ENCODE data around the gene FADS1. TPM values are rescaled to one million over a fixed set of nuclear protein-coding genes. Genes with fewer than 3 reads are reported as not detected.

Gene FADS1
- total RNA-seq, 1 experiment from 2014 or later, result 186 TPM

GRCh38 chr11:61800331-61801281 lies 16.2 kb downstream of the FADS1 start:
- in situ Hi-C loops (cut with HindIII; ENCODE audit: low pct_unique_long_range_greater_than_20kb, low sequenced_read_pairs), result no loop called here
- Histone ChIP-seq H3K9me3 (ENCODE audit: control insufficient read depth, insufficient read depth, low read depth, low read length) (no peaks in the 10 kb centered on the region), H3K27me3 (ENCODE audit: control insufficient read depth, insufficient read depth, low read length) (no peaks in the 10 kb centered on the region), H3K36me3 (ENCODE audit: control insufficient read depth, insufficient read depth, low read length) (peaks cover 9% of the 10 kb centered on the region), H3K4me3 (ENCODE audit: low read depth in 2 of 2, low read length in 2 of 2) (no peak overlapping the region), H3K4me1 (ENCODE audit: control insufficient read depth, insufficient read depth, low read length) (peaks cover 9% of the 10 kb centered on the region; the same call in 1 of the 2 replicates), H3K27ac (ENCODE audit: low read length) (no peak overlapping the region)
- ChIA-PET POLR2A (no interaction called here), CTCF (no interaction called here)
- TF ChIP-seq POLR2AphosphoS5 (IDR thresholded peaks at IDR 0.05; ENCODE audit: low read depth, low read length) (no peak), TCF7L2 (IDR thresholded peaks at IDR 0.05; ENCODE audit: low read depth, low read length) (no peak)
- TF ChIP-seq, protein P1, sequence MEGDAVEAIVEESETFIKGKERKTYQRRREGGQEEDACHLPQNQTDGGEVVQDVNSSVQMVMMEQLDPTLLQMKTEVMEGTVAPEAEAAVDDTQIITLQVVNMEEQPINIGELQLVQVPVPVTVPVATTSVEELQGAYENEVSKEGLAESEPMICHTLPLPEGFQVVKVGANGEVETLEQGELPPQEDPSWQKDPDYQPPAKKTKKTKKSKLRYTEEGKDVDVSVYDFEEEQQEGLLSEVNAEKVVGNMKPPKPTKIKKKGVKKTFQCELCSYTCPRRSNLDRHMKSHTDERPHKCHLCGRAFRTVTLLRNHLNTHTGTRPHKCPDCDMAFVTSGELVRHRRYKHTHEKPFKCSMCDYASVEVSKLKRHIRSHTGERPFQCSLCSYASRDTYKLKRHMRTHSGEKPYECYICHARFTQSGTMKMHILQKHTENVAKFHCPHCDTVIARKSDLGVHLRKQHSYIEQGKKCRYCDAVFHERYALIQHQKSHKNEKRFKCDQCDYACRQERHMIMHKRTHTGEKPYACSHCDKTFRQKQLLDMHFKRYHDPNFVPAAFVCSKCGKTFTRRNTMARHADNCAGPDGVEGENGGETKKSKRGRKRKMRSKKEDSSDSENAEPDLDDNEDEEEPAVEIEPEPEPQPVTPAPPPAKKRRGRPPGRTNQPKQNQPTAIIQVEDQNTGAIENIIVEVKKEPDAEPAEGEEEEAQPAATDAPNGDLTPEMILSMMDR (IDR thresholded peaks at IDR 0.05), result no peak
- no peak for ATAC-seq
- no TSS peak for BruUV-seq (replicated peaks)
- DNase-seq (ENCODE audit: low read depth, low spot score), result no peak
- intact Hi-C loops (cut with micrococcal nuclease; ENCODE audit: unreplicated experiment), result no loop called here

- CTCF ChIA-PET, result no interaction called here
- in situ Hi-C loops (cut with HindIII; ENCODE audit: low pct_unique_long_range_greater_than_20kb, low sequenced_read_pairs) (no loop called here), intact Hi-C loops (cut with micrococcal nuclease; ENCODE audit: unreplicated experiment) (no loop called here)
- Histone ChIP-seq H3K9me3 (ENCODE audit: control insufficient read depth, insufficient read depth, low read depth, low read length) (no peaks in the 10 kb centered on the region), H3K27ac (ENCODE audit: low read length) (no peak overlapping the region), H3K4me3 (ENCODE audit: low read depth in 2 of 2, low read length in 2 of 2) (no peak overlapping the region), H3K36me3 (ENCODE audit: control insufficient read depth, insufficient read depth, low read length) (peaks cover 11% of the 10 kb centered on the region), H3K27me3 (ENCODE audit: control insufficient read depth, insufficient read depth, low read length) (no peaks in the 10 kb centered on the region), H3K4me1 (ENCODE audit: control insufficient read depth, insufficient read depth, low read length) (peaks cover 9% of the 10 kb centered on the region; the same call in 1 of the 2 replicates)
- no peak for TF ChIP-seq SIN3A (IDR thresholded peaks at IDR 0.05; ENCODE audit: borderline replicate concordance, insufficient read depth, low read depth, low read length)
- TF ChIP-seq POLR2AphosphoS5 (IDR thresholded peaks at IDR 0.05; ENCODE audit: low read depth, low read length), result peak; percentile 32
- ATAC-seq (no peak), DNase-seq (ENCODE audit: low read depth, low spot score) (no peak)
- POLR2A ChIA-PET, result no interaction called here
- no TSS peak for BruUV-seq (replicated peaks)
These were observed 17.0 kb downstream of the FADS1 start for GRCh38 chr11:61799665-61800284.

GRCh38 chr11:61797263-61797944 lies 19.4 kb downstream of the FADS1 start:
- no peaks in the 10 kb centered on the region for H3K9me3 ChIP-seq (ENCODE audit: control insufficient read depth, insufficient read depth, low read depth, low read length)
- no peak for TF ChIP-seq REST (IDR thresholded peaks at IDR 0.05; ENCODE audit: insufficient read depth in 1 of 2, low read depth in 2 of 2, low read length in 1 of 2)
- no peak for TF ChIP-seq SIN3A (IDR thresholded peaks at IDR 0.05; ENCODE audit: borderline replicate concordance, insufficient read depth, low read depth, low read length)
- TF ChIP-seq, protein P1 (IDR thresholded peaks at IDR 0.05), result peak; percentile 82
- TF ChIP-seq POLR2AphosphoS5 (IDR thresholded peaks at IDR 0.05; ENCODE audit: low read depth, low read length), result peak; percentile 50; the same call in 1 of the 2 replicates
- H3K36me3 ChIP-seq (ENCODE audit: control insufficient read depth, insufficient read depth, low read length), result peaks cover 12% of the 10 kb centered on the region
- DNase-seq (ENCODE audit: low read depth, low spot score), result peak; percentile 67
- ChIA-PET POLR2A (interaction anchor here (0.5 to 1.3 kb wide), 5 partner anchors 16 to 1517 kb away, joined by 3 to 6 read pairs (median 3); no protein-coding TSS in a partner anchor), CTCF (interaction anchor here (0.6 to 1.4 kb wide), 10 partner anchors 8 to 369 kb away, joined by 3 to 10 read pairs (median 7); no protein-coding TSS in a partner anchor)
- no TSS peak for BruUV-seq (replicated peaks)
- intact Hi-C loops (cut with micrococcal nuclease; ENCODE audit: unreplicated experiment) (loop anchor here (2.0 kb wide), 1 partner anchor 47 kb away; no protein-coding TSS in a partner anchor), in situ Hi-C loops (cut with HindIII; ENCODE audit: low pct_unique_long_range_greater_than_20kb, low sequenced_read_pairs) (no loop called here)
- H3K27me3 ChIP-seq (ENCODE audit: control insufficient read depth, insufficient read depth, low read length), result no peaks in the 10 kb centered on the region
- ATAC-seq, result no peak
- H3K27ac ChIP-seq (ENCODE audit: low read length), result 0 out of 2 replicates have a peak overlapping the region, but pooled peaks have one; percentile 27
- H3K4me1 ChIP-seq (ENCODE audit: control insufficient read depth, insufficient read depth, low read length), result peaks cover 9% of the 10 kb centered on the region; the same call in 1 of the 2 replicates
- H3K4me3 ChIP-seq (ENCODE audit: low read depth in 2 of 2, low read length in 2 of 2), result no peak overlapping the region
